PC-3 (cell line): Measurements from ENCODE around the gene BCAS3. TPM values are rescaled to one million over a fixed set of nuclear protein-coding genes. Genes with fewer than 3 reads are reported as not detected.
"Not testable (repeated sequence)": the region's sequence is repeated elsewhere in the genome, so short reads cannot be mapped to it uniquely, and the experiment has no call there.

ENCODE experiments used
- ATAC-seq: fragments of 200-7000 bp; cut with Tn5 transposase; 2 replicates; pipeline ENCODE4 v1.9.1; 2020; ENCODE audit warnings: mild to moderate bottlenecking, moderate library complexity
- BruUV-seq: library from RNA; stranded (reverse); fragments of 400-500 nt; replicated peaks from 2 replicates; lab custom pipeline; 2021; lab: Mats Ljungman, UMichigan
- CTCF ChIA-PET: fragments of 300-600 bp; sonication (Branson Sonifier 250); formaldehyde crosslinking; loops from one replicate; lab custom pipeline; 2022; ENCODE audit warnings: antibody characterized with exemption; lab: Charles Lee
- POLR2A ChIA-PET: fragments of 300-600 bp; sonication (Branson Sonifier 250); formaldehyde crosslinking; loops from one replicate; lab custom pipeline; 2022; ENCODE audit warnings: antibody characterized with exemption; ENCODE audit not compliant: unreplicated experiment; lab: Charles Lee
- DNase-seq: peaks from one replicate; pipeline ENCODE4 v3.0.0-alpha.2; 2015
- H2AFZ ChIP-seq: fragments of 300-600 bp; sonication (generic); 2 replicates; pipeline ENCODE4 v1.6.0; 2016; ENCODE audit warnings: antibody characterized with exemption, low read length
- H3F3A ChIP-seq: fragments of 300-600 bp; sonication (generic); one replicate; pipeline ENCODE4 v1.6.0; 2017; ENCODE audit warnings: antibody characterized with exemption, low read length, control low read depth, mild to moderate bottlenecking; ENCODE audit not compliant: unreplicated experiment
- H3K27ac ChIP-seq: fragments of 300-600 bp; sonication (generic); 2 replicates; pipeline ENCODE4 v1.5.1; 2016; ENCODE audit warnings: mild to moderate bottlenecking, low read length
- H3K27me3 ChIP-seq: fragments of 300-600 bp; sonication (generic); 2 replicates; pipeline ENCODE4 v1.6.1; 2016; ENCODE audit warnings: low read length, mixed read lengths
- H3K36me3 ChIP-seq: fragments of 300-600 bp; sonication (generic); 2 replicates; pipeline ENCODE4 v1.6.1; 2016; ENCODE audit warnings: low read depth, mixed run types, low read length, mixed read lengths
- H3K4me1 ChIP-seq: fragments of 300-600 bp; sonication (generic); 2 replicates; pipeline ENCODE4 v1.5.1; 2016; ENCODE audit warnings: low read length; ENCODE audit not compliant: insufficient read depth
- H3K4me2 ChIP-seq: fragments of 300-600 bp; sonication (generic); 2 replicates; pipeline ENCODE4 v1.6.0; 2016; ENCODE audit warnings: low read length
- H3K4me3 ChIP-seq: fragments of 300-600 bp; sonication (generic); 2 replicates; pipeline ENCODE4 v1.5.1; 2016; ENCODE audit warnings: mild to moderate bottlenecking, low read length, mixed read lengths
- H3K79me2 ChIP-seq: fragments of 300-600 bp; sonication (generic); 2 replicates; pipeline ENCODE4 v1.6.1; 2017; ENCODE audit warnings: low read length, mixed read lengths
- H3K9ac ChIP-seq: fragments of 300-600 bp; sonication (generic); 2 replicates; pipeline ENCODE4 v1.6.0; 2016; ENCODE audit warnings: mild to moderate bottlenecking, low read length
- H3K9me2 ChIP-seq: fragments of 300-600 bp; sonication (generic); replicated peaks from 2 replicates; pipeline ENCODE4 v1.6.1; 2016; ENCODE audit warnings: mixed run types, low read length, mixed read lengths
- H3K9me3 ChIP-seq: fragments of 300-600 bp; sonication (generic); 2 replicates; pipeline ENCODE4 v1.6.1; 2016; ENCODE audit warnings: low read length, mixed read lengths
- H4K20me1 ChIP-seq: fragments of 300-600 bp; sonication (generic); 2 replicates; pipeline ENCODE4 v1.6.1; 2016; ENCODE audit warnings: low read length, mixed read lengths
- CTCF ChIP-seq: fragments of 300-600 bp; sonication (generic); conservative IDR thresholded peaks from 2 replicates; pipeline ENCODE4 v1.5.1; 2017; ENCODE audit warnings: antibody characterized with exemption, low read depth, mild to moderate bottlenecking, low read length
- EZH2 ChIP-seq: fragments of 300-600 bp; sonication (generic); IDR thresholded peaks from one replicate; pipeline ENCODE4 v1.6.1; 2017; ENCODE audit warnings: antibody characterized with exemption, mild to moderate bottlenecking, low read length; ENCODE audit not compliant: unreplicated experiment
- EZH2phosphoT487 ChIP-seq: fragments of 300-600 bp; sonication (generic); IDR thresholded peaks from 2 replicates; pipeline ENCODE4 v1.6.1; 2018; ENCODE audit warnings: mild to moderate bottlenecking, antibody characterized with exemption, low read length, borderline replicate concordance
- intact Hi-C: fragments of 100-400 bp; cut with micrococcal nuclease; formaldehyde crosslinking; loops from 2 replicates; pipeline ENCODE4 v1.9.0; 2023
- total RNA-seq: library from RNA; depleted of rRNA; stranded (reverse); fragments of >200 nt; gene quantifications from 2 replicates; pipeline ENCODE4 v1.2.3, GENCODE V29; 2014

The BCAS3 gene
- total RNA-seq, 1 experiment from 2014 or later, result 25.9 TPM

- Histone ChIP-seq H3K4me1 (peaks cover 17% of the 10 kb centered on the region), H3K9ac (no peak overlapping the region), H3K9me3 (no peaks in the 10 kb centered on the region), H4K20me1 (no peaks in the 10 kb centered on the region), H3K27me3 (no peaks in the 10 kb centered on the region), H3K9me2 (no peaks in the 10 kb centered on the region), H3K4me3 (no peak overlapping the region), H3K27ac (no peak overlapping the region), H3F3A (no peaks in the 10 kb centered on the region), H3K4me2 (no peak overlapping the region), H3K36me3 (no peaks in the 10 kb centered on the region), H2AFZ (no peak overlapping the region), H3K79me2 (no peaks in the 10 kb centered on the region)
- TF ChIP-seq CTCF (no peak), EZH2phosphoT487 (no peak), EZH2 (no peak)
- intact Hi-C loops, result no loop called here
- ATAC-seq, result no peak
- ChIA-PET CTCF (no interaction called here), POLR2A (no interaction called here)
- DNase-seq, result no peak
- no TSS peak for BruUV-seq
These were observed 676.0 kb downstream of the BCAS3 start for GRCh38 chr17:61353615-61354014.

- Histone ChIP-seq H3K9me2 (no peaks in the 10 kb centered on the region), H3K4me3 (no peak overlapping the region), H3K4me2 (no peak overlapping the region), H4K20me1 (no peaks in the 10 kb centered on the region), H3K36me3 (no peaks in the 10 kb centered on the region), H2AFZ (no peak overlapping the region), H3K9ac (no peak overlapping the region), H3K79me2 (no peaks in the 10 kb centered on the region), H3K27ac (peak overlapping the region; percentile 93), H3K4me1 (peaks cover 18% of the 10 kb centered on the region), H3K9me3 (no peaks in the 10 kb centered on the region), H3K27me3 (no peaks in the 10 kb centered on the region), H3F3A (no peaks in the 10 kb centered on the region)
- ATAC-seq, result no peak
- ChIA-PET POLR2A (no interaction called here), CTCF (no interaction called here)
- no peak for DNase-seq
- TF ChIP-seq EZH2phosphoT487, result no peak
- no peak for TF ChIP-seq CTCF
- TF ChIP-seq EZH2, result no peak
- no TSS peak for BruUV-seq
- intact Hi-C loops, result loop anchor here (5.0 kb wide), 1 partner anchor 42 kb away; the partner anchor contains the start of gene TBX2
These were observed 677.5 kb downstream of the BCAS3 start for GRCh38 chr17:61354895-61355874.

- H3K9me2 ChIP-seq, H3K79me2 ChIP-seq, H4K20me1 ChIP-seq, H3K9me3 ChIP-seq, H3K9ac ChIP-seq, H3F3A ChIP-seq, H3K36me3 ChIP-seq, DNase-seq, H3K4me3 ChIP-seq, ATAC-seq, BruUV-seq, H3K27me3 ChIP-seq: not testable (repeated sequence)
- Histone ChIP-seq H2AFZ (peak overlapping the region; percentile 79; the same call in 1 of the 2 replicates), H3K4me2 (peak overlapping the region; percentile 68; the same call in 1 of the 2 replicates), H3K27ac (peak overlapping the region; percentile 93), H3K4me1 (peaks cover 32% of the 10 kb centered on the region)
- intact Hi-C loops, result loop anchor here (5.0 kb wide), 1 partner anchor 40 kb away; the partner anchor contains the start of gene TBX2
- POLR2A ChIA-PET, result interaction anchor here (0.6 kb wide), 1 partner anchor 119 kb away, joined by 4 read pairs; no protein-coding TSS in a partner anchor
- CTCF ChIA-PET, result interaction anchor here (0.7 to 1.0 kb wide), 2 partner anchors 37 to 251 kb away, joined by 3 to 5 read pairs; no protein-coding TSS in a partner anchor
These were observed 679.4 kb downstream of the BCAS3 start for GRCh38 chr17:61357061-61357460.

- ChIA-PET CTCF (interaction anchor here (0.6 to 0.7 kb wide), 5 partner anchors 42 to 590 kb away, joined by 3 to 4 read pairs (median 3); no protein-coding TSS in a partner anchor), POLR2A (interaction anchor here (0.6 kb wide), 3 partner anchors 21 to 333 kb away, joined by 4 to 6 read pairs (median 5); no protein-coding TSS in a partner anchor)
- H3K9me3 ChIP-seq, H3K27me3 ChIP-seq, H3K4me3 ChIP-seq, ATAC-seq, H4K20me1 ChIP-seq, H3F3A ChIP-seq, H3K9ac ChIP-seq, H3K79me2 ChIP-seq, DNase-seq, BruUV-seq, H3K27ac ChIP-seq, H2AFZ ChIP-seq, H3K9me2 ChIP-seq, H3K4me2 ChIP-seq, H3K36me3 ChIP-seq: not testable (repeated sequence)
- peaks cover 39% of the 10 kb centered on the region for H3K4me1 ChIP-seq
- intact Hi-C loops, result loop anchor here (5.0 kb wide), 1 partner anchor 38 kb away; the partner anchor contains the start of gene TBX2
These were observed 681.9 kb downstream of the BCAS3 start for GRCh38 chr17:61359513-61359912.
